K562 (cell line): Measurements from ENCODE around the gene RAB25. TPM values are rescaled to one million over a fixed set of nuclear protein-coding genes. Genes with fewer than 3 reads are reported as not detected.

Experiments used
- ARHGAP35 ChIP-seq: fragments of 450-650 bp; IDR thresholded peaks from 2 replicates; pipeline ENCODE4 v1.6.1; 2018; ENCODE audit not compliant: partially characterized antibody
- BACH1 ChIP-seq: fragments of 200-800 bp; sonication (Bioruptor generic); IDR thresholded peaks from 2 replicates; pipeline ENCODE4 v1.6.1; 2016; ENCODE audit warnings: missing genetic modification characterization, missing compliant biosample characterization
- E2F6 ChIP-seq, 2 experiments: IDR thresholded peaks; 2 replicates each; pipeline ENCODE4 v1.6.1; 2011; ENCODE audit warnings: borderline replicate concordance in 1 of 2, control low read depth in 1 of 2, low read depth in 1 of 2, low read length in 1 of 2, mild to moderate bottlenecking in 1 of 2, mixed read lengths in 1 of 2, moderate library complexity in 1 of 2; ENCODE audit not compliant: insufficient read depth in 1 of 2, insufficient read length in 1 of 2, poor library complexity in 1 of 2, severe bottlenecking in 1 of 2; ENCODE audit errors: extremely low read depth in 1 of 2
- EP300 ChIP-seq: IDR thresholded peaks from 2 replicates; pipeline ENCODE4 v1.6.1; 2012; ENCODE audit warnings: low read length, improper control_type of control experiment
- ETV6 ChIP-seq, 3 experiments: fragments of 150-350 bp in 1 of 3; sonication (generic) in 1 of 3; formaldehyde crosslinking in 1 of 3; IDR thresholded peaks; 2 replicates each; pipeline versions ENCODE4 v1.6.1 to v1.8.0; 2014 to 2022; ENCODE audit warnings: borderline replicate concordance in 2 of 3, low read depth in 2 of 3, antibody characterized with exemption in 1 of 3, low read length in 1 of 3, mild to moderate bottlenecking in 1 of 3, missing genetic modification reagents in 1 of 3
- GABPB1 ChIP-seq: sonication (generic); formaldehyde crosslinking; IDR thresholded peaks from 2 replicates; pipeline ENCODE4 v1.8.0; 2022; ENCODE audit warnings: mild to moderate bottlenecking, missing genetic modification reagents
- HDAC6 ChIP-seq: IDR thresholded peaks from 2 replicates; pipeline ENCODE4 v1.6.1; 2012; ENCODE audit warnings: low read depth, mild to moderate bottlenecking, control low read depth, inconsistent platforms, low read length, moderate library complexity
- MIER1 ChIP-seq: fragments of 450-650 bp; IDR thresholded peaks from 2 replicates; pipeline ENCODE4 v1.6.1; 2016; ENCODE audit warnings: antibody characterized with exemption, mild to moderate bottlenecking, low read depth
- NFIX ChIP-seq: fragments of 250-450 bp; sonication (Bioruptor Pico); IDR thresholded peaks from 2 replicates; pipeline ENCODE4 v1.4.0; 2020; ENCODE audit warnings: low read depth, mild to moderate bottlenecking, moderate library complexity
- POLR2AphosphoS5 ChIP-seq: IDR thresholded peaks from 2 replicates; pipeline ENCODE4 v1.6.1; 2011; ENCODE audit warnings: mild to moderate bottlenecking, low read depth, low read length, moderate library complexity; ENCODE audit not compliant: control insufficient read depth, insufficient read depth
- POLR2G ChIP-seq: fragments of 200-400 bp; formaldehyde crosslinking; IDR thresholded peaks from 2 replicates; pipeline ENCODE4 v1.6.1; 2017; ENCODE audit warnings: low read depth, mild to moderate bottlenecking, antibody characterized with exemption, low read length, moderate library complexity
- RBM39 ChIP-seq: fragments of 200-400 bp; formaldehyde crosslinking; optimal IDR thresholded peaks from 2 replicates; pipeline ENCODE3; 2018; ENCODE audit warnings: low read depth, low read length
- SMARCC2 ChIP-seq: fragments of 450-650 bp; IDR thresholded peaks from 2 replicates; pipeline ENCODE4 v1.6.1; 2017; ENCODE audit warnings: antibody characterized with exemption, moderate library complexity, mild to moderate bottlenecking, low read depth
- SNIP1 ChIP-seq: fragments of 450-650 bp; IDR thresholded peaks from 2 replicates; pipeline ENCODE4 v1.7.1; 2017; ENCODE audit warnings: low read depth, mild to moderate bottlenecking
- SP2 ChIP-seq: IDR thresholded peaks from 2 replicates; pipeline ENCODE4 v1.6.1; 2011; ENCODE audit warnings: mild to moderate bottlenecking, low read depth, low read length, moderate library complexity; ENCODE audit not compliant: poor library complexity, severe bottlenecking; ENCODE audit errors: extremely low read depth
- TFE3 ChIP-seq: fragments of 450-650 bp; formaldehyde crosslinking; IDR thresholded peaks from 2 replicates; pipeline ENCODE4 v1.4.0; 2020; ENCODE audit warnings: mild to moderate bottlenecking, mixed read lengths
- USF2 ChIP-seq: sonication (generic); formaldehyde crosslinking; IDR thresholded peaks from 2 replicates; pipeline ENCODE4 v1.5.0; 2020; ENCODE audit warnings: missing genetic modification reagents
- ZC3H4 ChIP-seq: sonication (generic); formaldehyde crosslinking; IDR thresholded peaks from 2 replicates; pipeline ENCODE4 v1.9.0; 2021; ENCODE audit warnings: missing genetic modification reagents, borderline replicate concordance
- ZNF175 ChIP-seq: fragments of 200-800 bp; sonication (Bioruptor generic); IDR thresholded peaks from 2 replicates; pipeline ENCODE4 v1.6.1; 2016; ENCODE audit warnings: low read depth, mild to moderate bottlenecking, missing genetic modification characterization, missing compliant biosample characterization
- ZNF3 ChIP-seq: fragments of 250-450 bp; sonication (Bioruptor Pico); IDR thresholded peaks from 2 replicates; pipeline ENCODE4 v1.5.0; 2021; ENCODE audit warnings: mild to moderate bottlenecking, moderate library complexity
- ZNF766 ChIP-seq: fragments of 200-800 bp; sonication (Bioruptor generic); conservative IDR thresholded peaks from 2 replicates; pipeline ENCODE4 v1.6.1; 2016; ENCODE audit warnings: missing genetic modification characterization, missing compliant biosample characterization
- polyA plus RNA-seq, 8 experiments: library from polyadenylated mRNA; depleted of rRNA in 4 of 8; stranded (reverse) in 5 of 8; unstranded in 3 of 8; fragments of >200 nt; fragmentation: Nextera tagmentation in 2 of 8; fragmentation: Illumina TruSeq in 1 of 8; extraction: Ambion mirVana in 2 of 8; extraction: Trizol in 1 of 8; gene quantifications; 2 replicates each; pipeline versions ENCODE4 v1.2.1 to v1.2.3, GENCODE V29; 2011 to 2014; ENCODE audit warnings: inconsistent platforms in 1 of 8, missing spikeins in 1 of 8
- total RNA-seq, 7 experiments: library from RNA; depleted of rRNA in 6 of 7; stranded (reverse); fragments of >200 nt in 6 of 7; fragmentation: Illumina TruSeq in 2 of 7; extraction: Trizol in 2 of 7; gene quantifications; 2 replicates each; pipeline versions ENCODE4 v1.2.1 to v1.2.3, GENCODE V29; 2011 to 2021; ENCODE audit warnings: low replicate concordance in 1 of 7

Gene RAB25
- total and polyA plus RNA-seq, 9 of the 15 experiments (the other 6 are each of a cell fraction or from before 2014, with no cell fraction given) = 0.10 to 0.27 (median 0.13) TPM; not detected in 6

- TF ChIP-seq E2F6 (IDR thresholded peaks at IDR 0.05; ENCODE audit: borderline replicate concordance in 1 of 2, extremely low read depth in 1 of 2, insufficient read depth in 1 of 2, insufficient read length in 1 of 2, low read depth in 1 of 2, low read length in 1 of 2, poor library complexity in 1 of 2, severe bottlenecking in 1 of 2) (peak in 1 of 2 experiments; percentile 44), POLR2G (peak; percentile 68), USF2 (CRISPR knock-in tag) (no peak), ZNF766 (CRISPR knock-in tag) (no peak), EP300 (peak; percentile 3; the same call in 1 of the 2 replicates), RBM39 (no peak), MIER1 (no peak), ETV6 (IDR thresholded peaks at IDR 0.05; ENCODE audit: borderline replicate concordance in 1 of 2, low read depth in 2 of 2, low read length in 1 of 2) (no peak), ETV6 (CRISPR knock-in tag; IDR thresholded peaks at IDR 0.05; ENCODE audit: borderline replicate concordance) (0 out of 2 replicates have a peak, but pooled peaks have one; percentile 25), TFE3 (CRISPR knock-in tag) (no peak), SP2 (no peak), ARHGAP35 (peak; percentile 28), HDAC6 (no peak), SMARCC2 (no peak), ZNF3 (CRISPR knock-in tag) (no peak), GABPB1 (CRISPR knock-in tag) (peak; percentile 44; the same call in 1 of the 2 replicates), BACH1 (tag) (no peak), SNIP1 (no peak), NFIX (CRISPR knock-in tag) (no peak), ZC3H4 (CRISPR knock-in tag) (0 out of 2 replicates have a peak, but pooled peaks have one; percentile 58), POLR2AphosphoS5 (peak; percentile 37; the same call in 1 of the 2 replicates), ZNF175 (CRISPR knock-in tag) (peak; percentile 55; the same call in 1 of the 2 replicates)
Measured at GRCh38 chr1:156114919-156115513, 54.1 kb downstream of the RAB25 start (continued).
